Heart left ventricle (tissue), 16 donors: ENCODE results near the gene ASB1. TPM values are rescaled to one million over a fixed set of nuclear protein-coding genes. Genes with fewer than 3 reads are reported as not detected.

ENCODE experiments used
- ATAC-seq, 4 donors: fragments of 200-7000 bp; cut with Tn5 transposase; one replicate each; pipeline ENCODE4 v1.9.1; 2020 to 2022; ENCODE audit warnings: moderate library complexity in 4 of 4, mild to moderate bottlenecking in 3 of 4, moderate number of reproducible peaks in 1 of 4
- DNase-seq, 5 donors: peaks; one replicate each; pipeline ENCODE4 v3.0.0-alpha.2; 2020
- H3K27ac ChIP-seq, 12 donors: fragments of 200-600 bp; sonication (generic) in 4 of 12; one replicate each; pipeline versions ENCODE4 v1.5.0 to v1.8.0; 2016 to 2022; ENCODE audit warnings: mild to moderate bottlenecking in 2 of 12
- H3K27me3 ChIP-seq, 9 donors: fragments of 200-600 bp; sonication (generic) in 2 of 9; one replicate each; pipeline versions ENCODE4 v1.5.1 to v1.8.0; 2016 to 2022; ENCODE audit warnings: mild to moderate bottlenecking in 3 of 9
- H3K36me3 ChIP-seq, 9 donors: fragments of 200-600 bp; sonication (generic) in 2 of 9; one replicate each; pipeline versions ENCODE4 v1.5.0 to v1.8.0; 2018 to 2022; ENCODE audit warnings: mild to moderate bottlenecking in 2 of 9
- H3K4me1 ChIP-seq, 12 donors: fragments of 200-600 bp; sonication (generic) in 4 of 12; one replicate each; pipeline versions ENCODE4 v1.5.0 to v1.8.0; 2016 to 2022; ENCODE audit warnings: mild to moderate bottlenecking in 3 of 12
- H3K4me3 ChIP-seq, 12 donors: fragments of 200-600 bp; sonication (generic) in 4 of 12; one replicate each; pipeline versions ENCODE4 v1.5.0 to v1.8.0; 2017 to 2022; ENCODE audit warnings: mild to moderate bottlenecking in 9 of 12, moderate library complexity in 4 of 12
- H3K9me3 ChIP-seq, 12 donors: fragments of 200-600 bp; sonication (generic) in 4 of 12; one replicate each; pipeline versions ENCODE4 v1.5.0 to v1.8.0; 2016 to 2022; ENCODE audit warnings: mild to moderate bottlenecking in 1 of 12
- POLR2A ChIP-seq, 2 donors: fragments of 450-650 bp; IDR thresholded peaks; one replicate each; pipeline ENCODE4 v1.6.1; 2017; ENCODE audit warnings: antibody characterized with exemption in 2 of 2, mild to moderate bottlenecking in 2 of 2, moderate library complexity in 2 of 2
- WGBS, 4 donors: extraction: QIAGEN DNeasy Blood & Tissue Kit in 2 of 4; methylation state at CpG; one replicate each; pipeline versions ENCODE4 v1.1.5 to v1.1.7; 2013 to 2018; 5-methylcytosine and 5-hydroxymethylcytosine counted together
- intact Hi-C, 10 donors: fragments of 100-400 bp; cut with DNase I; formaldehyde crosslinking; loops; one replicate each; pipeline versions ENCODE4 v1.11.1 to v1.14.2; 2022
- polyA plus RNA-seq, 2 donors: library from polyadenylated mRNA; stranded (reverse); fragments of 200-250 nt; gene quantifications; one replicate each; pipeline ENCODE4 v1.2.3, GENCODE V29; 2013
- total RNA-seq, 9 donors: library from RNA; depleted of rRNA in 2 of 9; stranded (reverse); fragments of >200 nt in 2 of 9; fragmentation: NEBNext Ultra II Directional in 3 of 9; extraction: Animal tissue kit (Norgen Biotek cat#: 25700) in 3 of 9; gene quantifications; one replicate each; pipeline versions ENCODE4 v1.1.0 to v1.2.4, GENCODE V29; 2016 to 2023
- TF ChIP-seq, protein P1 (sequence below), 12 donors: fragments of 200-600 bp; sonication (generic) in 4 of 12; IDR thresholded peaks; one replicate each; pipeline versions ENCODE4 v1.5.0 to v1.8.0; 2018 to 2022; ENCODE audit warnings: antibody characterized with exemption in 12 of 12, mild to moderate bottlenecking in 5 of 12
- donor health status: ischemic (EF 13 %, LVEDD 7.1; RV severe dilation, severe dysfunction).
- donor health status: healthy with polysubstance abuse.
- donor health status: DM: no; HTN: yes; CAD: no.
- donor health status: DM: no; HTN: no; CAD: no.
- donor health status: ischemic (EF 25% LVEDD 6.9; RV normal size, moderate dysfunction).
- donor health status: ischemic (EF 25% LVEDD 5.7; RV mildly dilated, moderate dysfunction).
- donor health status: healthy.
- donor health status: DM: yes; HTN: yes; CAD: no.
- donor health status: ischemic (EF 35%, LVEDD 5.7; RV mildly dilated, moderate dysfunction).
- donor health status: nonischemic (EF 11% LVEDD 7.7; RV severe dilation, severe dysfunction).
- donor health status: DM: yes; HTN: yes; CAD: no.
- donor health status: PGD.
- donor health status: ischemic (EF 29% LVEDD 5.4; RV normal size, mild dysfunction).
- donor health status: nonischemic (EF 23%, LVEDD 6.1; RV moderate dilation, normal function).

Gene ASB1
- total and polyA plus RNA-seq, 11 donors, result 31.8 to 57.5 (median 46.7) TPM

DNA sequence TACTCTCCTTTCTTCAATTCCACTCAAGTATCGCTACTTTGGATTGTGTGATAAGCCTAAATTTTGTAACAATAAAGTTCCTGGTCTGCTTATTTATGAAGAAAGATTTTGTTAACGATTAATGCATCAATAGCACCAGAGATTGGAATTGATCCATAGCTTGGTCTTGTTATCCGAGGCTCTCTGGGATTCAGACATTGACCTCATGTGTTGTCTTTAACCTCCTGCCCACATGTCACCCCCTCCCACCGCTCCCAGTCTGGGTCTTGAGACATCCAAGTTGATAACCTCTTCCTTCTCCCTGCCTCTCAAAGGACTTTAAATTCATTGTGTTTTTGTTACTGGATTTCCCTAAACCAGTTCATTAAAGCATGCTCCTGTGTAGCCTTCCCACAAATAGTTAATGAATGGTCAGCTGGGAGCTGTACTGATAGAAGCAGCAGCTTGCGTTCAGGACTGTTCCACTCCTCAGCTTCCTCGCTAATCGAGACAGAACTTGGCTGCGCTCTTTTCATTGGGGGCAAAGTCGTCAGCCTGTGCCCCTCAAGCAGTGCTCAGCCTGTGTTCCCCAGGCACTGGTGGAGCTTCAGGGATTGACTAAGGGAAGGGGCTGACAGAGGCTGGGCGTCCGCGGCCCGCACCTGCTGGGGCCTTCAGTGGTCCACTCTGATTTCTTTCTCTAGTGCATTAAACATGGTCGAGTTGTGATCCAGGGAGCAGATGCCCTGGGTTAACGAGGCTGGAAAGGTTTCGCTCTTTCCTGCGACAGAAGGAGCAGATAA is 18.9 kb downstream of the ASB1 start:
- DNase-seq, result no peak
- no peak for ATAC-seq
- peaks cover 0 to 65% (median 47%) of the 10 kb centered on the region in 9 donors for H3K36me3 ChIP-seq
- H3K4me3 ChIP-seq, result no peak overlapping the region
- no peaks in the 10 kb centered on the region for H3K27me3 ChIP-seq
- H3K4me1 ChIP-seq, result peaks cover 0 to 36% (median 22%) of the 10 kb centered on the region in 12 donors
- H3K27ac ChIP-seq, result no peak overlapping the region
- H3K9me3 ChIP-seq, result no peaks in the 10 kb centered on the region
- 76 to 82% (median 79%) methylated on average over 17 of the region's 17 CpGs for WGBS, 4 donors
- TF ChIP-seq, protein P1, sequence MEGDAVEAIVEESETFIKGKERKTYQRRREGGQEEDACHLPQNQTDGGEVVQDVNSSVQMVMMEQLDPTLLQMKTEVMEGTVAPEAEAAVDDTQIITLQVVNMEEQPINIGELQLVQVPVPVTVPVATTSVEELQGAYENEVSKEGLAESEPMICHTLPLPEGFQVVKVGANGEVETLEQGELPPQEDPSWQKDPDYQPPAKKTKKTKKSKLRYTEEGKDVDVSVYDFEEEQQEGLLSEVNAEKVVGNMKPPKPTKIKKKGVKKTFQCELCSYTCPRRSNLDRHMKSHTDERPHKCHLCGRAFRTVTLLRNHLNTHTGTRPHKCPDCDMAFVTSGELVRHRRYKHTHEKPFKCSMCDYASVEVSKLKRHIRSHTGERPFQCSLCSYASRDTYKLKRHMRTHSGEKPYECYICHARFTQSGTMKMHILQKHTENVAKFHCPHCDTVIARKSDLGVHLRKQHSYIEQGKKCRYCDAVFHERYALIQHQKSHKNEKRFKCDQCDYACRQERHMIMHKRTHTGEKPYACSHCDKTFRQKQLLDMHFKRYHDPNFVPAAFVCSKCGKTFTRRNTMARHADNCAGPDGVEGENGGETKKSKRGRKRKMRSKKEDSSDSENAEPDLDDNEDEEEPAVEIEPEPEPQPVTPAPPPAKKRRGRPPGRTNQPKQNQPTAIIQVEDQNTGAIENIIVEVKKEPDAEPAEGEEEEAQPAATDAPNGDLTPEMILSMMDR (IDR thresholded peaks at IDR 0.05), result no peak
- TF ChIP-seq POLR2A (IDR thresholded peaks at IDR 0.05), result no peak
- intact Hi-C loops, result no loop called here

DNA sequence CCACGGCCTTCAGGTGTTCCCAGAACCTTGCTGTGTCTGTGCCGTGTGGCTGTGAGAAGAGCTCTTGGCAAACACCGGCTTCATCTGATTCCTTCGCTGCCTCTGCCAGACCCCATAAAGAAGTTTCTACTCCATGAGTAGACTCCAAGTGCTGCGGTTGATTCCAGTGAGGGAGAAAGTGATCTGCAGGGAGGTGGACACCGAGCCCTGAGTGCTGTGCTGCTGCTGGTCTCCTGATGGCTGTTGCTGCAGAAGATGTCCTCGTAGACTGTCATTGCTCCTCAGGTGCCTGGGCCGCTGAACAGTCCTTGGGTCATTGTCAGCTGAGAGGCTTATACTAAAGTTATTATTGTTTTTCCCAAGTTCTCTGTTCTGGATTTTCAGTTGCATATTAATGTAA is 19.6 kb downstream of the ASB1 start:
- H3K27me3 ChIP-seq, result no peaks in the 10 kb centered on the region
- ATAC-seq (no peak), DNase-seq (no peak)
- WGBS, 4 donors, result 94 to 96% (median 95%) methylated on average over 8 of the region's 8 CpGs
- H3K36me3 ChIP-seq, result peaks cover 0 to 72% (median 55%) of the 10 kb centered on the region in 9 donors
- H3K9me3 ChIP-seq, result no peaks in the 10 kb centered on the region
- TF ChIP-seq, protein P1 (IDR thresholded peaks at IDR 0.05), result no peak
- TF ChIP-seq POLR2A (IDR thresholded peaks at IDR 0.05), result no peak
- intact Hi-C loops, result no loop called here
- no peak overlapping the region for H3K4me3 ChIP-seq
- H3K4me1 ChIP-seq, result peaks cover 0 to 36% (median 17%) of the 10 kb centered on the region in 12 donors
- no peak overlapping the region for H3K27ac ChIP-seq

DNA sequence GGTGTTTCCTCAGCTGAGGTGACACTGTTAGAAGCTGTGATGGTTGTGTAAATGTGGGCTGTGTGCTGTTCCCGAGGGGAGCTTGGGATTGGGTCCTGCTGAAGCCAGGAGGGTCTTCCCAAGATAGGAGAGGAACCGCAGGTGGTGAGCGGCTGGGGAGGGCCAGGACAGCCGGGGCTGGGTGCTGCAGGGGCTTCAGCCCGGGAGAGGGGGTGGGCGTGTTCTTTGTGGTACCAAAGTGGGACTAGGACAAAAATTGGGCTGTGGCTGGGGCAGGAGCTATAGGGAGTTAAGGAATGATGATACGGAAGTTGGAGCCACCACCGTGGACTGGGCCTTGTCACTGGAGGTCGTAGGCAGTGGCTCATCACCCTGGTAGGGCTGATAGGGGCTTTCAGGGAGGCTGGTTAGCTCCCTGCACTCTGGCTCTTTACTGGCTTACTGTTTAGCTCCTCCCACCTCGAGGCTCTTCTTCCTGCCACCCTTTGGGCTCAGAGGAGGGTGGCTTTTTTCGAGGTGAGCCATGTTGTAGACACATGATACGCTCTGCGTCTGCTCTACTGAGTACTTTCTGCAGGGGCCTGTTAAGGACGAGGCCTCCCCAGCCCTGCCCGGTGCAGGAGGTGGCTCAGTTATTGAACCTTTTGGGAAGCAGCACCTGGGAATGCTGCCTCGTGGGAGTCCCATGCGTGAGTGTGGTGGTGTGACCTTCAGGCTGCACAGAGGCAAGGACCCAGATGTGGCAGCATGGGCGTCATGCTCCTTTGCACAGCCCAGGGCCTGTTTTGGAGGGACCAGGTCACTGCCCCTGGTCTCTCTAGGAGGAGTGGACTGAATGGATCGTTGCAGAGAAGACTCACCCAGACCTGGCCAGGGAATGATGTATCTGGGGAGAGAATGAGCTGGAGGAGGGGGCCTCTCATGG is 21.6 kb downstream of the ASB1 start:
- no peak for DNase-seq
- 80 to 87% (median 82%) methylated on average over 18 to 19 of the region's 19 CpGs for WGBS, 4 donors
- Histone ChIP-seq H3K36me3 (peaks cover 0 to 83% (median 59%) of the 10 kb centered on the region in 9 donors), H3K27me3 (no peaks in the 10 kb centered on the region), H3K27ac (peak overlapping the region in 1 of 12 donors; percentile 70), H3K9me3 (no peaks in the 10 kb centered on the region), H3K4me1 (peaks cover 0 to 30% (median 13%) of the 10 kb centered on the region in 12 donors), H3K4me3 (no peak overlapping the region)
- intact Hi-C loops, result no loop called here
- no peak for TF ChIP-seq POLR2A (IDR thresholded peaks at IDR 0.05)
- TF ChIP-seq, protein P1 (IDR thresholded peaks at IDR 0.05), result no peak
- ATAC-seq, result no peak

DNA sequence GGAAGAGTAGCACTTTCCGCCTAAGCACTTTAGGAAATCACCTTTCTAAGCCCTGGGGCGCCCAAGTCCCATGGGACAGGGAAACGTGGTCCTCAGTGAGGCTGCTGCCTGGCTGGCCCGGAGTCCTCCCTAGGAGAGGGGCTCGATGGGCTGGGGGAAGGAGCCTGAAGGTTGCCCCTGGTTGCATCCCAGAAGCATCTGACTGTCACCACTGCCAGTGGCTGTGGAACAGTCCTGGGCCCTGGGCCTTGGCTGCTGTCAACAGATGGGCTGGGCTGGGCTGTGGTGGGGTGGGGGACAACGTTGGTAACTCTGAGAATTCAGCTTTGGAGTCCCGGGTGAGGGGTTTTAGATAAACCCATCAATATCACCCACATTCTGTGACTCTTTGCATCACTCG is 22.5 kb downstream of the ASB1 start:
- Histone ChIP-seq H3K9me3 (no peaks in the 10 kb centered on the region), H3K27ac (peak overlapping the region in 9 of 12 donors; percentile 25 to 79 (median 65)), H3K4me1 (peaks cover 0 to 30% (median 13%) of the 10 kb centered on the region in 12 donors), H3K27me3 (no peaks in the 10 kb centered on the region), H3K36me3 (peaks cover 0 to 80% (median 55%) of the 10 kb centered on the region in 9 donors), H3K4me3 (no peak overlapping the region)
- 79 to 84% (median 80%) methylated on average over 8 of the region's 8 CpGs for WGBS, 4 donors
- ATAC-seq (no peak), DNase-seq (no peak)
- no peak for TF ChIP-seq POLR2A (IDR thresholded peaks at IDR 0.05)
- TF ChIP-seq, protein P1 (IDR thresholded peaks at IDR 0.05), result no peak
- intact Hi-C loops, result no loop called here
